Measurements from ENCODE around the gene PPIL3. TPM values are rescaled to one million over a fixed set of nuclear protein-coding genes. Genes with fewer than 3 reads are reported as not detected.

Gene PPIL3
- total RNA-seq, result 10 to 100 TPM in 3 of 4 donors, under 1 TPM in 1; 0.59 to 76.8 (median 27.5) TPM

DNA sequence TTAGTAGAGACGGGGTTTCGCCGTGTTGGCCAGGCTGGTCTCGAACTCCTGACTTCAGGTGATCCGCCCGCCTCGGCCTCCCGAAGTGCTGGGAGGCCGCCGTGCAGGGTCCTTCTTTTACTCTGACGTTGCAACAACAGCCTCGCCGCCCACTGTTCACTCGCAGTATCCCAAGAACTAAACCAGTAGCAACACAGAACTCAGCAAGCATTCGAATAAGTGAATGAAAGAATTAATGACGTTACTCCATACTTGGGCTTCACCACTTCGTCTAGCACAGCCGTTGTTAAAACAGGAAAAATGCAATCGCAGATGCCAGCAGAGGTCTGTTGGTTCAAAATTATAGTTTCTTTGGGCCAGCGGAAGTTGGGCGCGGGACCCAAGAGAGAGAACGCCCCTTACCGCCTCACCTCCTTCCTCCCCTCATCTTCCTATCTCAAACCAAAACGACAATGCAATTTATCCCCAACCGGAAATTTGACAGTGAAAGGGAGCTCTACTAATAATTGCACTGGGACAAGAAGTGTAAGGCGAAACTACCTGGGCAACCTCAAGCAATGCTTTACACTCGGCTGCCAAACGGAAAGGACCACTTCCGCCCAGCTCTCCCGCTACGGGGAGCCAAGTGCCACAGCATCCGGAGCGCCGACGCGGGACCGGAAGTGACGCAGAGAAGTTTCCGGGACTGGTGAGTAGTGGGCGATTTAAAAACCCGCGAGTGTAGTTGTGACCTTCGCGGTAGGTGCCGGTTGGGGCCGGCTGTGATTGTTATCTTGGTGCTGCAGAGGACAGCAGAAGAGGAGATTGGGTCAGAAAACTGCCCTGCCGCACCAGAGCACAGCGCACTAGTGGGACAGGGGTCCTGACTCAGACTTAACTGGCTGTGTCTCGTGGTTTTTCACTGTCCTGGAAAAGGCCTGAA is at the start of gene PPIL3, which contains the start of gene NIF3L1:
Gene PPIL3 (minus strand): TSS at position 374 of the 922 bp plus-strand sequence. CDS start 1,462 bp downstream, outside the sequence.
Gene NIF3L1 (plus strand): TSS at position 668 of the 922 bp plus-strand sequence. CDS start 2,573 bp downstream, outside the sequence.
- Histone ChIP-seq H3K27ac (peak within 1 kb of the TSS; percentile 96 to 98), H3K4me3 (peak within 1 kb of the TSS; percentile 65 to 83), H3K27me3 (no peaks in the 10 kb centered on the region), H3K9me3 (no peaks in the 10 kb centered on the region), H3K36me3 (no peaks in the 10 kb centered on the region), H3K4me1 (peaks cover 0 to 4% of the 10 kb centered on the region in 2 donors)
- DNase-seq, result peak; percentile 93 to 95
- intact Hi-C loops (cut with DNase I; ENCODE audit: low total_unique reads), result no loop called here
- TF ChIP-seq POLR2A (IDR thresholded peaks at IDR 0.05), result peak; percentile 32 to 45
- TF ChIP-seq, protein P1, sequence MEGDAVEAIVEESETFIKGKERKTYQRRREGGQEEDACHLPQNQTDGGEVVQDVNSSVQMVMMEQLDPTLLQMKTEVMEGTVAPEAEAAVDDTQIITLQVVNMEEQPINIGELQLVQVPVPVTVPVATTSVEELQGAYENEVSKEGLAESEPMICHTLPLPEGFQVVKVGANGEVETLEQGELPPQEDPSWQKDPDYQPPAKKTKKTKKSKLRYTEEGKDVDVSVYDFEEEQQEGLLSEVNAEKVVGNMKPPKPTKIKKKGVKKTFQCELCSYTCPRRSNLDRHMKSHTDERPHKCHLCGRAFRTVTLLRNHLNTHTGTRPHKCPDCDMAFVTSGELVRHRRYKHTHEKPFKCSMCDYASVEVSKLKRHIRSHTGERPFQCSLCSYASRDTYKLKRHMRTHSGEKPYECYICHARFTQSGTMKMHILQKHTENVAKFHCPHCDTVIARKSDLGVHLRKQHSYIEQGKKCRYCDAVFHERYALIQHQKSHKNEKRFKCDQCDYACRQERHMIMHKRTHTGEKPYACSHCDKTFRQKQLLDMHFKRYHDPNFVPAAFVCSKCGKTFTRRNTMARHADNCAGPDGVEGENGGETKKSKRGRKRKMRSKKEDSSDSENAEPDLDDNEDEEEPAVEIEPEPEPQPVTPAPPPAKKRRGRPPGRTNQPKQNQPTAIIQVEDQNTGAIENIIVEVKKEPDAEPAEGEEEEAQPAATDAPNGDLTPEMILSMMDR (IDR thresholded peaks at IDR 0.05), result peak in 3 of 4 experiments; percentile 8 to 19 (median 8)

DNA sequence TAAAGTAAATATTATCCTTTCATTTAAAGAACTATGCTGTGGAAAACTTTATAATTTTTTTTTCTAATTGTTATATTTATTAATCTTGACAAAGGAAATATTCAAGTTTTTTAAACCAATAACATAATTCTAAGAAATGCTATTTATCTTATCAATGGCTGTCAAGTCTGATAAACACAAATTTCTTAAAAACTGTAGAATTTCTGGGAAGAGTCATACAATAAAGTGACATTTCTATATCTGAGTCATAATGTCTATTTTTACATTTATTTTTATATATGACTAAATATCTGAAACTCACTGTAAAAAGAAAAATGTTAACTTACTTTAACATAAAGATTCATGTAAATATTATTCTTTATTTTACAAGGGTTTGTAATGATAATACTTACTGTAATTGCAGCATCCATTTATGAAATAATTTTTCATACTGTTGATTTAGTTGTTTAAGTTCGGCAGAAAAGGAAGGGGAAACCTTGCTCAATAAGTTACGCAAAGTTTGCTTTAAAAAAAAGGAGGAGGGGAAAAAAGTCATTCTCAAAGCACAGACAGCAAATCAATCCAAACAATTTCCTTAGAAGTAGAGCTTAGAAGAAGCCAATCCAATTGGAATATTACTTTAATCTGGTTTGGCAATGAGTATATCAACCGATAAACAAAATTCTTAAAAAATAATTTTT is 42.2 kb upstream of the PPIL3 start:
- H3K9me3 ChIP-seq, result no peaks in the 10 kb centered on the region
- H3K27ac ChIP-seq, result no peak overlapping the region
- no peaks in the 10 kb centered on the region for H3K36me3 ChIP-seq
- H3K4me1 ChIP-seq, result no peaks in the 10 kb centered on the region
- TF ChIP-seq, protein P1 (IDR thresholded peaks at IDR 0.05), result no peak
- no peak for TF ChIP-seq POLR2A (IDR thresholded peaks at IDR 0.05)
- no peak for DNase-seq
- H3K4me3 ChIP-seq, result no peak overlapping the region
- intact Hi-C loops (cut with DNase I; ENCODE audit: low total_unique reads), result no loop called here
- H3K27me3 ChIP-seq, result no peaks in the 10 kb centered on the region

DNA sequence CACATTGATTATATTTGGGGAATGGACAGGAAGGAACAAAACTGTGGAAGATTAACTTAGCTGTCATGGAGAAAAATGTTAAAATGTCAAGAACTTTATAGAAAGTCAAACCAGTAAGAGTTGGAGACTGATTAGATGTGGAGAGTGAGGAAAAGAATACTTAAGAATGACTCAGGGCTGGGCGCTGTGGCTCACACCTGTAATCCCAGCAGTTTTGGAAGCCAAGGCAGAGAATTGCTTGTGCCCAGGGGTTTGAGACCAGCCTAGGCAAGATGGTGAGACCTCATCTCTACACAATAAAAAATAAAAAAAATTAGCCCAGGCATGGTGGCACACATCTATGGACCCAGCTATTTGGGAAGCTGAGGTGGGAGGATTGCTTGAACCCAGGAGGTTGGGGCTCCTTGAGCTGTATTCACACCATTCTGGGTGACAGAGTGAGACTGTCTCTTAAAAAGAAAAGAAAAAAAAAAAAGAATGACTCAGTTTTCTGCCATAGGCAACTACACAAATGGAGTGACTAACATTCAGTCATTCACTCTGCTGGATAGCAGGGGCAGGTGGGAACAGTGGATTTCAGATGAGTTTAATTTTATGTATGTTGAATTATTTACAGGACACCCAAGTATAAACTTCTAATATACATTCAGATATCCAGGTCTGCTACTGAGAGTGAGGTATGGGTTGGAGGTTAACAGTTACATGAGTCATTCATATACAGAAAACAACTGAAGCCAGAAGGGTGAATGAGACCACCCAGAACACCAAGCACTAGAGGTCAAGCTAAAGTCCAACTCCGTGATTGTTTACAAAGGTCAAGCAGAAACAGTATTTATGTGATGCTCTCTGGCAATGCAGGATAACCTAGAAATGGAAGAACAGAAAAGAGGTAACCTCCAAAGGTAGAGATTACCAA is 40.7 kb upstream of the PPIL3 start:
- no peaks in the 10 kb centered on the region for H3K36me3 ChIP-seq
- no peaks in the 10 kb centered on the region for H3K27me3 ChIP-seq
- H3K4me3 ChIP-seq, result no peak overlapping the region
- no peaks in the 10 kb centered on the region for H3K9me3 ChIP-seq
- DNase-seq, result no peak
- H3K27ac ChIP-seq, result no peak overlapping the region
- TF ChIP-seq, protein P1 (IDR thresholded peaks at IDR 0.05), result no peak
- no peak for TF ChIP-seq POLR2A (IDR thresholded peaks at IDR 0.05)
- intact Hi-C loops (cut with DNase I; ENCODE audit: low total_unique reads), result no loop called here
- no peaks in the 10 kb centered on the region for H3K4me1 ChIP-seq

DNA sequence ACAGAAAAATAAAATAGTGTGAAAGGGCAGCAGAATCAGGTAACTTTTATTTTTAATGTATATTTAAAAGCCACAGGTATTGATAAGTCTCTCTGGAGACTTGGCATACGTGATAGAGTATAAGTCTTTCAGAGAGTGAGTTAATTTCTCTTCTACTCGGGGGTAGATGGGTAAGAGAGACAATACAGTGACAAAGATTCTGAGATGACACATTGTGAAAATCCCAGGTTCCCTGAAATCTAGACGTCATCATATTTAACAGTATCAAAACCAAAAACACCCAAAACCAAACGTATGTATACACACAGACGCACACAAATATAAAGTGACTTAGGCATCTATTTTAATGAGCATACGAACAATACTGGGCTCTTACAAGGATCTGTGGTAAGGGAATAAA is 33.6 kb upstream of the PPIL3 start:
- H3K36me3 ChIP-seq, result no peaks in the 10 kb centered on the region
- H3K4me3 ChIP-seq, result no peak overlapping the region
- H3K27me3 ChIP-seq, result no peaks in the 10 kb centered on the region
- no peaks in the 10 kb centered on the region for H3K9me3 ChIP-seq
- DNase-seq, result no peak
- TF ChIP-seq POLR2A (IDR thresholded peaks at IDR 0.05), result no peak
- TF ChIP-seq, protein P1 (IDR thresholded peaks at IDR 0.05), result no peak
- no peaks in the 10 kb centered on the region for H3K4me1 ChIP-seq
- intact Hi-C loops (cut with DNase I; ENCODE audit: low total_unique reads), result no loop called here
- no peak overlapping the region for H3K27ac ChIP-seq

Measured in uterus (tissue), 4 donors.